HG03064 (cell line): ENCODE results near the gene HLA-F.

Source experiments
- ATAC-seq: cut with Tn5 transposase; IDR thresholded peaks from one replicate; pipeline ENCODE4 v1.9.1; 2021; ENCODE audit warnings: low read depth; ENCODE audit not compliant: unreplicated experiment

Gene HLA-F

DNA sequence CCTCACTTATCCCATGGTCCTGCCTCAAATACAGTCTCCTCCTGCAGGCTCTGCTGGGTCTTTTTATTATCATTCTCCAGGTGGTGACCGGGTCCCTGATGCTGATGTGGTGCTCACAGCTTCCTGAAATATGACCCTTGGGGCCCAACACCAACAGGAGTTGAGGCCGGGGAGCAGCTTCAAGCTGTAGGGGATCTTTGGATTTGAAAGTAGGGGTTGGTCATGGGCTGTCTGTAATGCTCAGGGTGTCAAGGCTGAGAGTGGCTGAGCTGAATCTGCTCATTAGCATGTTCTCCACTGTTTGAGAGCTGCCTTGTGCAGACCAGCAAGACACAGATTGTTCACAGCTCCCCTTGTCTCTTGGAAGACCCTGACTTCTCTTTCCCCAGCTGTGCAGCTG, 35.5 kb downstream of the HLA-F start:
- ATAC-seq: no peak

DNA sequence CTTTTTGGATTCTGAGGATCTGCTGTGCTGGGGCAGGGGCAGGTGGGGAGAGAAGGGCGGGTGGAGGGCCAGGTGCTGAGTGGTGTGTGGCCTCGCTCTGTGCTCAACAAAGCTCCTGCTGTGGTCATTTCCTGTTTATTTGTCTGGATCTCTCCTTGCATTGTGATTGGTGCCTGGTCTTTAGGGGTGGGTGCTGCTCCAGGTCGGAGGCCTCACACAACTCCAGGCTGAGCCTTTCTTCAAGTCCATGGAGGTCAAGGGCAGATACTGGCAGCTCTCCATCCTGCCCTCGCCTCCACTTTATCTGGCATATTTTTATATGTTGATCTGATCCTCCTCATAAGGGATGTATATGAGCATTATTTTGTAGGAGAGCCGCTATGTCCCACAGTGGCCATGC, 36.2 kb downstream of the HLA-F start:
- ATAC-seq: no peak

DNA sequence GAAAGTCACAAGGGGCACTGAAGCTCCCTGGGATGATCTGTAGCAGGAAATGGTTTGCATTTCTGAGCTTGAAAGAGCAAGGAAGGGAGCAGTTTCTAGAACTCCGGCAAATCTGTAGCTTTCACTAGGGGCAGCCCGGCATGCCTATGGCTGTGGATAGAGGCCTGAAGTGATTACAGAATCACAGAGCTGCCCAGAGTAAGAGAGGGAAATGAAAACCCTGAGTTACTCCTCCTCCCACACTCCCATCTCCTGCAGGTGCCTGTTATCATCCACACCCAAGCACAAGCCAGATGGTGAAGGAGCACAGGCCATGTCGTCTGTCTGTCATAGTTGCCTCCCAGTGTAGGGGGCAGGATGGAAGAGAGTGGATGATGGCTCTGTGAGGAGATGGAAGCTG, 37.1 kb downstream of the HLA-F start:
- ATAC-seq: no peak

DNA sequence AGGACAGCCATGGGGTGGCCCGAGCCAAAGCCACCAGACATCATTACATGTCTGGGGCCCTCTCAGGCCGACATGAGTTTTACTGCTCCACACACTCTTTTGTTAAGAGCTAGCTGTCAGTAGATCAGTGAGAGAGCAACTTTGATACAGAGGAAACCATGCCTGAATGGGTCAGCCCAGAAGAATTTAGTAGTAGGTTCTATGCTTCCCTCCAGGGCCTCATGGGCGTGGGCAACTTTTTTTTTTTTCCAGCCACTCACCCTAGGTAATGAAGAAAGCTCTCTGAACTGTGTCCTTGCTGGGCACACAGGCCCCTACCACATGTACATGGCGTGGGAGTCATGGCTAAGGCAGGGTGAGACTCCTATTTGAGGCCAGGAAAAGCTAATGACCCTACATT, 38.8 kb downstream of the HLA-F start:
- ATAC-seq: no peak

DNA sequence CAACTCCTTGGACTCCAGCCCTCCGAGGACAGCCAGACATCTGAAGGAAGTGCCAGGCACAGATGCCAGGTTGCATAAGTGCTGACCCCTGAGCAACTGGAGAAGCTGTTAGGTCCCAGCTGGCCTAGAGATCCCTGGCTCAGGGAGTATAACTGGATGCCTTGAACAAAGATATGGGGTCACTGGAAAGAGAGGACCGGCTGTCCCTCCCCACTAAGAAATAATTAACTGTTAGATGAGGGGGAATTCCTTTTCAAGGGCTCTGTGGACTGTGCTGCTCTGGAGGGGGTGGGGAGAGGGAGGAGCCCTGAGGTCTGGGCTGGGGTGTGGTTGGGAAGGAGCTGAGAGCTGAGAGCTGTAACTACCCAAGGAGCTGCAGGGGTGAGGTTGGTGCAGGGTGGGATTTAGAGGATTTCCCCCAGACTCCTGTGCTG, 39.6 kb downstream of the HLA-F start:
- no peak for ATAC-seq

DNA sequence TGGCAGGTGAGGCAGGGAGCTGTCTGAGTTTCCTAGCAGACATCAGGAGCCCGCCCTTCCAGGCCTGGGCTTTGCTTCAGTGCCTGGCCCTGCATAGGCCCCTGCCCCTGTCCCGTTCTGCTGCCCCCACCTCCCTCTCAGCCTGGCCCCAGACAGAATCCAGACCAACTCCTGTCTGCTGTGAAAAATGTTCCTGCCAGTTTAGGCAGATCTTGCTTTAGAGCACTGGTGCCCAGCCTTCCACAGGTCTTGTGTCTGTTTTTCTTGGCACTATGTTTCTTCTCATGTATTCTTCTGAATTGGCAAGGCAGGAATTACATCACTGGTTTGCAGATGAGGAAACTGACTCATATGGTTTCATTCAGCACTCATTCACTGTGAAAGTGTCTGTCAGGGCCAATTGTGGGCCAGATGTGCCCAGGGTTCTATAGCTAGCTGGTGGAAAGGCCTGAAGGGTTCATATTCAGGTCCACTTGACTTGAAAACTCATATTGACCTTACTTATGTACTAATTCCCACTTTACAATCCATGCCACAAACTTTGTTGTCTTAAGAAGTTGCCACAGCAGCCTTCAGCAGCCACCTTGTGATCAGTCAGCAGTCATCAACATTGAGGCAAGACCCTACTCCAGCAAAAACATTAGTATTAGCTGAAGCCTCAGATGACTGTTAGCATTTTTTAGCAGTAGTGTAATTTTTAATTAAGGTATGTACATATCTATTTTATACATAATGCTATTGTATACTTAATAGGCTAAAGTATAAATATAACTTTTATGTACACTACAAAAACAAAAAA, 40.5 kb downstream of the HLA-F start:
- no peak for ATAC-seq

DNA sequence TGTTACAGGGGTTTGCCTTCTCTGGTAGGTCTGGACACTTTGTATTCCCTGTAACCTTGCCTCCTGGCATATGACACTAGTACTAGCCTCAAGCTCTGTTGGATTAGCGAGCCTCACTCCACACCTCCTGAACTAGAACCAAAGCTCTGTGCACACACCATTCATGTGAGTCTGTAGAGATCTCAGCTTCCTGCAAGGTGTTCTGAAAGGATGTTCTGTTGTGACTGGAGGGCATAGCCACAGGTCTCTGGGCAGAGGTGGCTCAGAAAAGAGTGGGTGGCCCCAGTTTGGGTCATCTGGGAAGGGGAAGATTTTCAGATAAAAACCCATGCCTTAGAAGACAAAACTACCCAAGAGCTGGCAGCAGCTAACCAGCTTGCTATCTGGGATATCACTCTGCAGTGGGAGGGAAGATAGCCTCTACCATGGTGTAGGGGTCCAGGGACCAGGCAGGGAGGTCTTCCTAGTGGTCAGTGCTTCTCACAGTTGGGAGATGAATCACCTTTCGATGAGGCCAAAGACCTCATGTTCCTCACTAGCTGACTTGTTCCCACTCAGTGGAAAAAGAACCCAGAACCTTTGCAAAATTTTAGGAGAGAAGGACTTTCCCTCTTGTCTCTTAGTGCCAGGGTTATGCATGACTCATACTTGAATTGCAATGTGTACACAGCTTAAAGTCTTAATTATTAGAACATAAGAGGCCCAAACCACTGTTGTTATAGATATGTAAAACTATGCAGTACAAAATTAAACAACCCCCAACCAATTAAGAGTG, 41.4 kb downstream of the HLA-F start:
- no peak for ATAC-seq

DNA sequence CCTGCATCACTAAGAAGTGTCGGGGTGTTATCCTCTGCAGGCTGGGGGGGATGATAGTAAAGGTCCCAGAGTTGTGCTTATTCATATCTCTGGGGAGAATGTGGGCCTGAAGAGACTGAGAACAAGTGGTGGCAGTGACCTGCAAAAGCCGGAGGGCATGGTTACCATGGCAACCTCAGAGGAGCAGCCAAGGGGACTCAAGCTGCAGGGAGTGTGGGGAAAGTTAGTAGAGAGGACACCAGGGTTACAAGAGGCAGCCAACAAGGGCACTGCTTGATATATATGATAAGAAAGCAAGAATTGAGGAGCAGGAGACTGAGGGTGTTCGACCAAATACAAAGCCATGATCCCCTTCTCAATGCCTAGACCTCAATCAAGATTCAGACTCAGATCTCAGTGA, 46.1 kb downstream of the HLA-F start:
- no peak for ATAC-seq

DNA sequence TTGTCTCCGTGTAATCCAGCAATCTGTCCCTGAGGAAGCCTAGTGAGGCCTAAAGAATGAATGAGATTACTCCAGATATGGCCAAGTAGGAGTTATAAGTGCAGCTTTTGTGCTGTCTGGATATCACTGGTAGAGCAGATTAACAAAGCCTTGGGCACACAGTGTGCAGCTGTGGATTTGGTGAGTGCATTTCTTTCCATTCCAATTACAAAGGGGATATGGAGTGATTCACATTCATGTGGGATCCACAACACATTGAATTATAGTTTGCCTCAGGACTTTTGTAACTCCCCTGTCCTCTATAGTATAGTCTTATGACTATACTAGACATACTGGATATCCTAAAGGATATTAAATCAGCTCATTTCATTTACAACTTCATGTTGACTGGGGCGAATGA, 47.1 kb downstream of the HLA-F start:
- no peak for ATAC-seq

DNA sequence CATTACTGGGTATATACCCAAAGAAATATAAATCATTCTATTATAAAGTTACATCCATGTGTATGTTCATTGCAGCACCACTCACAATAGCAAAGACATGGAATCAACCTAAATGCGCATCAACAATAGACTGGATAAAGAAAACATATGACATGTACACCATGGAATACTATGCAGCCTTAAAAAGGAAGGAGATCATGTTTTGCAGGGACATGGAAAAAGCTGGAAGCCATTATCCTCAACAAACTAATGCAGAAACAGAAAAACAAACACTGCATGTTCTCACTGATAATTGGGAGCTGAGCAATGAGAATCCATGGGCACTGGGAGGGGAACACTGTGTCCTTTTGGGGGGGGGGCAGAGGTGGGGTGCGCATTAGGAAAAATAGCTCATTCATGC, 53.5 kb downstream of the HLA-F start:
- ATAC-seq: no peak
